Endothelial cell of umbilical vein (primary cell): ENCODE data around the gene ANO4. TPM values are rescaled to one million over a fixed set of nuclear protein-coding genes. Genes with fewer than 3 reads are reported as not detected.

ENCODE experiments used
- BruUV-seq: library from RNA; stranded (reverse); fragments of 400-500 nt; replicated peaks from 2 replicates; lab custom pipeline; 2021; lab: Mats Ljungman, UMichigan
- CTCF ChIA-PET: fragments of 300-600, 350-600 bp; sonication (Branson Sonifier 250); formaldehyde crosslinking; loops from one replicate; lab custom pipeline; 2021; ENCODE audit warnings: antibody characterized with exemption, inconsistent platforms; lab: Charles Lee
- POLR2A ChIA-PET: fragments of 300-600, 350-600 bp; sonication (Branson Sonifier 250); formaldehyde crosslinking; loops from one replicate; lab custom pipeline; 2021; ENCODE audit warnings: antibody characterized with exemption, inconsistent platforms; lab: Charles Lee
- DNase-seq: peaks from one replicate; pipeline ENCODE4 v3.0.0-alpha.2; 2011; ENCODE audit warnings: low read depth, low spot score
- FAIRE-seq: peaks from 2 replicates; lab custom pipeline; 2011; peaks lifted over from hg19 to GRCh38; lab: Jason Lieb, UNC
- H2AFZ ChIP-seq: 2 replicates; pipeline ENCODE4 v1.6.0; 2012; ENCODE audit warnings: low read depth, low read length, control low read depth, inconsistent platforms
- H3K27ac ChIP-seq: 2 replicates; pipeline ENCODE4 v1.5.1; 2011; ENCODE audit warnings: low read depth, mild to moderate bottlenecking, control low read depth, low read length, moderate library complexity; ENCODE audit not compliant: insufficient read depth
- H3K27me3 ChIP-seq, 2 experiments: 2 replicates each; pipeline versions ENCODE4 v1.6.0 to v1.6.1; 2011; ENCODE audit warnings: low read length in 2 of 2, mixed read lengths in 1 of 2; ENCODE audit not compliant: control insufficient read depth in 2 of 2, insufficient read depth in 2 of 2
- H3K36me3 ChIP-seq, 2 experiments: 2 replicates in 1 of 2; 3 replicates in 1 of 2; pipeline ENCODE4 v1.5.1; 2011; ENCODE audit warnings: low read length in 2 of 2, mild to moderate bottlenecking in 1 of 2, moderate library complexity in 1 of 2; ENCODE audit not compliant: control insufficient read depth in 2 of 2, insufficient read depth in 2 of 2; ENCODE audit errors: extremely low read depth in 1 of 2
- H3K4me1 ChIP-seq: 3 replicates; pipeline ENCODE4 v1.5.1; 2011; ENCODE audit warnings: mild to moderate bottlenecking, low read length; ENCODE audit not compliant: control insufficient read depth, insufficient read depth; ENCODE audit errors: extremely low read depth
- H3K4me2 ChIP-seq: 2 replicates; pipeline ENCODE4 v1.6.1; 2011; ENCODE audit warnings: low read length, control low read depth, mixed read lengths; ENCODE audit not compliant: insufficient read depth
- H3K4me3 ChIP-seq, 3 experiments: fragments of 200-600 bp in 1 of 3; sonication (generic), shearing (Covaris generic) in 1 of 3; replicated peaks in 1 of 3; 2 replicates each; pipeline ENCODE4 v1.5.1; 2011 to 2016; ENCODE audit warnings: control low read depth in 3 of 3, low read length in 3 of 3, mild to moderate bottlenecking in 2 of 3, inconsistent platforms in 1 of 3, low read depth in 1 of 3, moderate library complexity in 1 of 3; ENCODE audit not compliant: insufficient read depth in 1 of 3
- H3K79me2 ChIP-seq: 2 replicates; pipeline ENCODE4 v1.6.0; 2012; ENCODE audit warnings: low read length, inconsistent platforms; ENCODE audit not compliant: control insufficient read depth, insufficient read depth
- H3K9ac ChIP-seq: replicated peaks from 2 replicates; pipeline ENCODE3; 2011; ENCODE audit warnings: low read length, control low read depth; ENCODE audit not compliant: insufficient read depth; ENCODE audit errors: extremely low read depth
- H3K9me1 ChIP-seq: replicated peaks from 3 replicates; pipeline ENCODE4 v1.6.0; 2011; ENCODE audit warnings: mild to moderate bottlenecking, low read length; ENCODE audit not compliant: control insufficient read depth, insufficient read depth; ENCODE audit errors: extremely low read depth
- H3K9me3 ChIP-seq: replicated peaks from 2 replicates; pipeline ENCODE4 v1.5.1; 2012; ENCODE audit warnings: low read length, inconsistent platforms; ENCODE audit not compliant: control insufficient read depth, insufficient read depth
- H4K20me1 ChIP-seq: replicated peaks from 2 replicates; pipeline ENCODE3; 2011; ENCODE audit warnings: mild to moderate bottlenecking, low read length; ENCODE audit not compliant: control insufficient read depth, insufficient read depth; ENCODE audit errors: extremely low read depth
- CTCF ChIP-seq, 2 donors: IDR thresholded peaks; 1 replicate in 1 of 2; 2 replicates in 1 of 2; pipeline ENCODE4 v1.5.1; 2011; ENCODE audit warnings: low read length in 2 of 2, mild to moderate bottlenecking in 2 of 2, moderate library complexity in 2 of 2, control low read depth in 1 of 2, inconsistent platforms in 1 of 2, low read depth in 1 of 2; ENCODE audit not compliant: insufficient read depth in 1 of 2; ENCODE audit errors: extremely low read depth in 1 of 2
- EZH2 ChIP-seq: IDR thresholded peaks from 2 replicates; pipeline ENCODE4 v1.6.1; 2012; ENCODE audit warnings: borderline replicate concordance, low read depth, mild to moderate bottlenecking, moderate library complexity, low read length, inconsistent platforms; ENCODE audit not compliant: severe bottlenecking
- FOS ChIP-seq: IDR thresholded peaks from 2 replicates; pipeline ENCODE4 v1.6.1; 2011; ENCODE audit warnings: mild to moderate bottlenecking, low read length, moderate library complexity, borderline replicate concordance; ENCODE audit not compliant: insufficient read depth
- GATA2 ChIP-seq: IDR thresholded peaks from 2 replicates; pipeline ENCODE4 v1.7.0; 2011; ENCODE audit warnings: low read depth, mild to moderate bottlenecking, moderate library complexity, mixed read lengths, low read length; ENCODE audit not compliant: insufficient read length, insufficient read depth
- JUN ChIP-seq: IDR thresholded peaks from 2 replicates; pipeline ENCODE4 v1.6.1; 2011; ENCODE audit warnings: borderline replicate concordance, low read depth; ENCODE audit not compliant: insufficient read length, insufficient read depth
- MAX ChIP-seq: IDR thresholded peaks from 2 replicates; pipeline ENCODE4 v1.6.1; 2011; ENCODE audit not compliant: insufficient read depth, insufficient read length
- MYC ChIP-seq: IDR thresholded peaks from one replicate; pipeline ENCODE4 v1.6.1; 2011; ENCODE audit warnings: mild to moderate bottlenecking, low read depth, low read length
- POLR2A ChIP-seq: IDR thresholded peaks from 2 replicates; pipeline ENCODE4 v1.6.1; 2012; ENCODE audit warnings: low read depth, mild to moderate bottlenecking, control low read depth, low read length
- POLR2AphosphoS5 ChIP-seq: IDR thresholded peaks from 2 replicates; pipeline ENCODE4 v1.6.1; 2012; ENCODE audit warnings: low read depth, mild to moderate bottlenecking, control low read depth, low read length, moderate library complexity; ENCODE audit not compliant: insufficient read depth
- dilution Hi-C: fragments of 300-500 bp; cut with MboI; formaldehyde crosslinking; loops from one replicate; pipeline ENCODE4 v1.15.0; 2019; ENCODE audit warnings: low sequenced_read_pairs; ENCODE audit not compliant: extremely low pct_ligation_motif_present
- intact Hi-C: fragments of 100-400 bp; cut with micrococcal nuclease; formaldehyde crosslinking; loops from one replicate; pipeline ENCODE4 v1.10.0; 2022
- polyA plus RNA-seq, 4 experiments: library from polyadenylated mRNA; depleted of rRNA in 3 of 4; stranded (reverse) in 3 of 4; unstranded in 1 of 4; fragments of >200 nt; gene quantifications; 2 replicates each; pipeline versions ENCODE4 v1.2.1 to v1.2.3, GENCODE V29; 2011 to 2012; ENCODE audit warnings: missing spikeins in 1 of 4
- total RNA-seq: library from RNA; stranded (reverse); gene quantifications from 2 replicates; pipeline ENCODE4 v1.2.3, GENCODE V29; 2021

The ANO4 gene
- total and polyA plus RNA-seq, 2 donors (not counting 3 experiments of a cell fraction or from before 2014, with no cell fraction given), result 0.25 TPM; not detected in 1

GRCh38 chr12:100871195-100871734 lies 76.7 kb downstream of the ANO4 start:
- intact Hi-C loops (no loop called here), dilution Hi-C loops (no loop called here)
- BruUV-seq, result no TSS peak
- no peak for FAIRE-seq
- H3K9ac ChIP-seq, result no peak overlapping the region
- H3K9me3 ChIP-seq, result peaks cover under 1% of the 10 kb centered on the region
- no peak overlapping the region for H3K27ac ChIP-seq
- no peaks in the 10 kb centered on the region for H3K27me3 ChIP-seq
- H3K9me1 ChIP-seq, result no peaks in the 10 kb centered on the region
- no peak overlapping the region for H3K4me3 ChIP-seq
- H3K4me2 ChIP-seq, result no peak overlapping the region
- POLR2A ChIA-PET, result no interaction called here
- no peak for TF ChIP-seq EZH2
- TF ChIP-seq MAX, result no peak
- TF ChIP-seq FOS, result no peak
- TF ChIP-seq JUN, result no peak
- TF ChIP-seq MYC, result no peak
- no peak overlapping the region for H2AFZ ChIP-seq
- no peaks in the 10 kb centered on the region for H3K79me2 ChIP-seq
- no peaks in the 10 kb centered on the region for H3K4me1 ChIP-seq
- no peaks in the 10 kb centered on the region for H4K20me1 ChIP-seq
- CTCF ChIA-PET, result no interaction called here
- DNase-seq, result no peak
- H3K36me3 ChIP-seq, result no peaks in the 10 kb centered on the region

- TF ChIP-seq GATA2, result no peak
- TF ChIP-seq MAX, result no peak
- TF ChIP-seq MYC, result no peak
- TF ChIP-seq EZH2, result no peak
- TF ChIP-seq POLR2A, result no peak
- TF ChIP-seq POLR2AphosphoS5, result no peak
- no peak for TF ChIP-seq FOS
- no peak for TF ChIP-seq JUN
- no peak for TF ChIP-seq CTCF (IDR thresholded peaks at IDR 0.05; ENCODE audit: extremely low read depth in 1 of 2, insufficient read depth in 1 of 2, low read depth in 1 of 2, low read length in 2 of 2)
- Histone ChIP-seq H3K4me3 (no peak overlapping the region), H3K9me1 (no peaks in the 10 kb centered on the region), H3K9me3 (no peaks in the 10 kb centered on the region), H3K9ac (no peak overlapping the region), H3K27me3 (no peaks in the 10 kb centered on the region), H3K4me1 (no peaks in the 10 kb centered on the region), H3K79me2 (no peaks in the 10 kb centered on the region), H3K27ac (no peak overlapping the region), H3K36me3 (no peaks in the 10 kb centered on the region), H4K20me1 (no peaks in the 10 kb centered on the region), H2AFZ (no peak overlapping the region), H3K4me2 (no peak overlapping the region)
- FAIRE-seq, result no peak
- BruUV-seq, result no TSS peak
- dilution Hi-C loops (no loop called here), intact Hi-C loops (no loop called here)
- ChIA-PET POLR2A (no interaction called here), CTCF (no interaction called here)
- DNase-seq, result no peak
These were observed 80.6 kb downstream of the ANO4 start for GRCh38 chr12:100875156-100875555.
